AG09319 (cell line): Measurements from ENCODE around the gene SGIP1.

Experiments used
- DNase-seq: peaks from one replicate; pipeline ENCODE4 v3.0.0-alpha.2; 2010; ENCODE audit warnings: low read depth; ENCODE audit errors: extremely low read depth
- TF ChIP-seq, protein P1 (sequence below): IDR thresholded peaks from 2 replicates; pipeline ENCODE4 v1.5.1; 2011; ENCODE audit warnings: low read depth, mild to moderate bottlenecking, inconsistent platforms, low read length, moderate library complexity

Gene SGIP1

DNA sequence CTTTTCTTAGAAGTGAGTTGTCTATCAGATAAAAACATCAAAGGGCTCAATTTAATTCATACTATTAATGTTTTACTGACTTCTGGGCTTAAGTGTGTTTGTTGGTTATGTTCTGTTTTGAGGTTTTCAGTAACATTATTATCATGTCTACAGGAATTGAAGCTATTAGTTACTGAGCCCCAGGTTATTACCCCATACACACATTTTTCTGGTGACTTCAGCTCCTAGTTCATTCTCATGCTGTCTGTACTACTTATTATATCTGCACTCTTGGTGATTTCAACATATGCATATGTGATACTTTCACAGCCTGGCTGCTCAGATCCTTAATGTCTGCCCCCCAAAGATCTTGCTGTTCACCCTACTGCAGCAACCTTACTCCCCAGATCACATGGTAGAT, 27.0 kb upstream of the SGIP1 start:
- TF ChIP-seq, protein P1, sequence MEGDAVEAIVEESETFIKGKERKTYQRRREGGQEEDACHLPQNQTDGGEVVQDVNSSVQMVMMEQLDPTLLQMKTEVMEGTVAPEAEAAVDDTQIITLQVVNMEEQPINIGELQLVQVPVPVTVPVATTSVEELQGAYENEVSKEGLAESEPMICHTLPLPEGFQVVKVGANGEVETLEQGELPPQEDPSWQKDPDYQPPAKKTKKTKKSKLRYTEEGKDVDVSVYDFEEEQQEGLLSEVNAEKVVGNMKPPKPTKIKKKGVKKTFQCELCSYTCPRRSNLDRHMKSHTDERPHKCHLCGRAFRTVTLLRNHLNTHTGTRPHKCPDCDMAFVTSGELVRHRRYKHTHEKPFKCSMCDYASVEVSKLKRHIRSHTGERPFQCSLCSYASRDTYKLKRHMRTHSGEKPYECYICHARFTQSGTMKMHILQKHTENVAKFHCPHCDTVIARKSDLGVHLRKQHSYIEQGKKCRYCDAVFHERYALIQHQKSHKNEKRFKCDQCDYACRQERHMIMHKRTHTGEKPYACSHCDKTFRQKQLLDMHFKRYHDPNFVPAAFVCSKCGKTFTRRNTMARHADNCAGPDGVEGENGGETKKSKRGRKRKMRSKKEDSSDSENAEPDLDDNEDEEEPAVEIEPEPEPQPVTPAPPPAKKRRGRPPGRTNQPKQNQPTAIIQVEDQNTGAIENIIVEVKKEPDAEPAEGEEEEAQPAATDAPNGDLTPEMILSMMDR: no peak

DNA sequence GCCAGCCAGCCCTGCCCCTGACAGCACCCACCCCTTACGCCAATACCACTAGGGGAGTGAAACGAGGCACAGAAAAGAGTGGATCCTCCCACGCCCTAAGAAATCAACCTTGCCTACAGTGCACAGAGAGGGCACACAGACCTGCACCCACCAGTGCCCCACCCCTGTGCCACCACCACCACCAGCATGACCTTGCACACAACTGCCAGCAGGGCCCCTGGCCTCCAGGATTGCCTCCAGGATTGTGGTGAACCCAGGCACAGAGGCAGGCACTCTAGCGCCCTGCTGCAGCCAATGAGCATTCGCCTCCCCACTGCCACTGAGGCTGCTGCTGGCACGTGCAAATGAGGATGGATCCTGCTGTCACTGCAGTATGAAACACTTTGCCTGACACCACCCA, 23.5 kb upstream of the SGIP1 start:
- TF ChIP-seq, protein P1: no peak
- DNase-seq: no peak

More for the DNA sequence above, 27.0 kb upstream of the SGIP1 start:
- no peak for DNase-seq

GRCh38 chr1:66511118-66511517, 22.8 kb upstream of the SGIP1 start:
- no peak for DNase-seq
- TF ChIP-seq, protein P1: no peak

DNA sequence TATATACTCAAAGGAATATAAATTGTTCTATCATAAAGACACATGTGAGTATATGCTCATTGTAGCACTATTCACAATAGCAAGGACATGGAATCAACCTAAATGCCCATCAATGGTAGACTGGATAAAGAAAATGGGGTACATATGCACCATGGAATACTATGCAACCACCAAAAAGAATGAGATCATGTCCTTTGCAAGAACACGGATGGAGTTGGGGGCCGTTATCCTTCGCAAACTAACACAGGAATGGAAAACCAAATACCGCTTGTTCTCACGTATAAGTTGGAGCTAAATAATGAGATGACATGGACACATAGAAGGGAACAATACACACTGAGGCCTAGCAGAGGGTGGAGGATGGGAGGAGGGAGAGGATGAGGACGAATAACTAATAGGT, 16.0 kb upstream of the SGIP1 start:
- no peak for DNase-seq
- TF ChIP-seq, protein P1: no peak

DNA sequence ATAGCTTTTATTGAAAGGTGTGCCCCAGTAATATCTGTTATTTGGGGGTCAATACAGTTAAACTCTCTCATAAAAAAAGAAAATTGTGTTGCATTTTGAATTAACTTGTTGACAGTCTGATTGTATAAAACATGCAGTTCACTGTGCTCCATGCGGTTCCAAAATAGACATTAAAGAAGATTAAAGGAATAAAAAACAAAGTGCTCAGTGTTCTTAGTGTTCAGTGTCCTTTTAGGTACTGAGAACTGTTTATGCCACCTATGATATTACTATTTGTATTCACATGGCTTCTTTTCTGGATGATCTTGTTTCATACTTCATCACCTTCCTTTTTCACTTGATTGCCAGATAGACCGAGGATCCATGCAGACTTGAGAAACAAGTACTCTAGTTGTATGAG, 15.3 kb upstream of the SGIP1 start:
- DNase-seq: no peak
- TF ChIP-seq, protein P1: no peak

DNA sequence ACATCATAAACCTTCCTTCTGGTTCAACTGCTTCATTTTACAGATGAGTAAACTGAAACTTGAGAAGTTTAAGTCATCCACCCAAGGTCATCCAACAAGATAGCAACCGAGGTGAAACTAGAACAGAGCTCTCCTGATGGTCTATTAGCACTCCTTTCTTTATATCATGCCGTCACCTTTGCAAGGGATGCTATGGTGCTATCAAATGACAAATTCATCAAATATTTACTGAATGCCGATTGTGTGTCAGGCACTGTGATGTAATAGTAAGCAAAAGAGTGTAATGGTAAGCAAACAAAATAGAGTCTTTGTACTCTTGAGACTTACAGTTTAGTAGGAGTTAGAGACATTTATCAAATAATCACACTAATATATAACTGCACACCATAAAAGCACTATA, 14.0 kb upstream of the SGIP1 start:
- TF ChIP-seq, protein P1: no peak
- no peak for DNase-seq

- DNase-seq: no peak
These were observed 13.3 kb upstream of the SGIP1 start for GRCh38 chr1:66520655-66521054.

More at GRCh38 chr1:66520655-66521054, 13.3 kb upstream of the SGIP1 start:
- TF ChIP-seq, protein P1: no peak
